Neural cell (in vitro differentiated cells): ENCODE data around the gene WDR1. TPM values are rescaled to one million over a fixed set of nuclear protein-coding genes. Genes with fewer than 3 reads are reported as not detected.

Source experiments
- H2AFZ ChIP-seq: fragments of 200-600, 300-800 bp; sonication (generic), shearing (Covaris generic); 2 replicates; pipeline ENCODE4 v1.6.0; 2014; ENCODE audit warnings: low read depth, mild to moderate bottlenecking, antibody characterized with exemption, low read length, moderate library complexity
- H3F3A ChIP-seq: fragments of 200-600 bp; shearing (Covaris generic); 2 replicates; pipeline ENCODE4 v1.6.1; 2016; ENCODE audit warnings: mild to moderate bottlenecking, moderate library complexity, mixed read lengths, antibody characterized with exemption, low read length; ENCODE audit not compliant: insufficient read depth, poor library complexity, severe bottlenecking
- H3K27ac ChIP-seq: fragments of 200-600, 300-800 bp; sonication (generic), shearing (Covaris generic); 2 replicates; pipeline ENCODE4 v1.5.1; 2014; ENCODE audit warnings: mild to moderate bottlenecking, low read length, moderate library complexity
- H3K27me3 ChIP-seq: fragments of 300-800, 200-600 bp; sonication (generic), shearing (Covaris generic); 2 replicates; pipeline ENCODE4 v1.6.0; 2014; ENCODE audit warnings: mild to moderate bottlenecking, low read depth, low read length, moderate library complexity; ENCODE audit not compliant: insufficient read depth
- H3K36me3 ChIP-seq: fragments of 300-800, 200-600 bp; sonication (generic), shearing (Covaris generic); 2 replicates; pipeline ENCODE4 v1.5.1; 2014; ENCODE audit warnings: mild to moderate bottlenecking, antibody characterized with exemption, low read length, moderate library complexity; ENCODE audit not compliant: insufficient read depth
- H3K4me2 ChIP-seq: fragments of 300-800, 200-600 bp; sonication (generic), shearing (Covaris generic); 2 replicates; pipeline ENCODE4 v1.6.0; 2014; ENCODE audit warnings: mild to moderate bottlenecking, low read length
- H3K4me3 ChIP-seq: fragments of 300-800, 200-600 bp; sonication (generic), shearing (Covaris generic); 2 replicates; pipeline ENCODE4 v1.5.1; 2014; ENCODE audit warnings: mild to moderate bottlenecking, low read length, moderate library complexity
- H3K79me2 ChIP-seq: fragments of 200-600 bp; shearing (Covaris generic); replicated peaks from 2 replicates; pipeline ENCODE4 v1.6.0; 2014; ENCODE audit warnings: mild to moderate bottlenecking, low read length, moderate library complexity; ENCODE audit not compliant: insufficient read depth
- H3K9ac ChIP-seq: fragments of 300-800, 200-600 bp; sonication (generic), shearing (Covaris generic); 2 replicates; pipeline ENCODE4 v1.6.1; 2016; ENCODE audit warnings: mild to moderate bottlenecking, low read length, mixed read lengths
- H3K9me2 ChIP-seq: fragments of 200-600 bp; shearing (Covaris generic); 2 replicates; pipeline ENCODE4 v1.6.1; 2016; ENCODE audit warnings: mild to moderate bottlenecking, low read length, mixed read lengths; ENCODE audit not compliant: insufficient read depth
- H3K9me3 ChIP-seq: fragments of 200-600, 300-800 bp; sonication (generic), shearing (Covaris generic); 2 replicates; pipeline ENCODE4 v1.6.1; 2016; ENCODE audit warnings: mild to moderate bottlenecking, mixed run types, low read length, moderate library complexity, mixed read lengths
- H4K20me1 ChIP-seq: fragments of 200-600 bp; shearing (Covaris generic); 2 replicates; pipeline ENCODE4 v1.6.1; 2016; ENCODE audit warnings: mild to moderate bottlenecking, mixed run types; ENCODE audit not compliant: insufficient read depth
- EP300 ChIP-seq: fragments of 450-650 bp; conservative IDR thresholded peaks from 2 replicates; pipeline ENCODE4 v1.6.1; 2014; ENCODE audit warnings: antibody characterized with exemption, mild to moderate bottlenecking, moderate library complexity; ENCODE audit not compliant: poor library complexity, severe bottlenecking
- EZH2 ChIP-seq: fragments of 200-600, 300-800 bp; shearing (Covaris generic), sonication (generic); IDR thresholded peaks from 2 replicates; pipeline ENCODE4 v1.6.1; 2014; ENCODE audit warnings: antibody characterized with exemption, low read length, borderline replicate concordance, mild to moderate bottlenecking; ENCODE audit not compliant: insufficient read depth, poor library complexity, severe bottlenecking
- MXI1 ChIP-seq: fragments of 450-650 bp; conservative IDR thresholded peaks from 2 replicates; pipeline ENCODE4 v1.6.1; 2014; ENCODE audit warnings: antibody characterized with exemption, mild to moderate bottlenecking; ENCODE audit not compliant: poor library complexity, severe bottlenecking
- POLR2AphosphoS5 ChIP-seq: IDR thresholded peaks from 2 replicates; pipeline ENCODE4 v1.6.1; 2012
- RAD21 ChIP-seq: fragments of 450-650 bp; conservative IDR thresholded peaks from 2 replicates; pipeline ENCODE4 v1.6.1; 2014; ENCODE audit warnings: antibody characterized with exemption, mild to moderate bottlenecking, moderate library complexity
- REST ChIP-seq: IDR thresholded peaks from 2 replicates; pipeline ENCODE4 v1.6.1; 2012; ENCODE audit warnings: borderline replicate concordance
- SMC3 ChIP-seq: fragments of 450-650 bp; conservative IDR thresholded peaks from 2 replicates; pipeline ENCODE4 v1.6.1; 2014; ENCODE audit warnings: antibody characterized with exemption, mild to moderate bottlenecking, moderate library complexity; ENCODE audit not compliant: poor library complexity
- TAF1 ChIP-seq: IDR thresholded peaks from 2 replicates; pipeline ENCODE4 v1.6.1; 2012; ENCODE audit warnings: low read depth
- polyA plus RNA-seq: library from polyadenylated mRNA; depleted of rRNA; stranded (reverse); fragments of >200 nt; gene quantifications from 2 replicates; pipeline ENCODE4 v1.2.3, GENCODE V29; 2014
- TF ChIP-seq, protein P1 (sequence below): fragments of 450-650 bp; IDR thresholded peaks from 2 replicates; pipeline ENCODE4 v1.5.1; 2014; ENCODE audit warnings: antibody characterized with exemption, mild to moderate bottlenecking, moderate library complexity; ENCODE audit not compliant: poor library complexity, severe bottlenecking

The WDR1 gene
- polyA plus RNA-seq, 1 donor from 2014 or later: 106 TPM

DNA sequence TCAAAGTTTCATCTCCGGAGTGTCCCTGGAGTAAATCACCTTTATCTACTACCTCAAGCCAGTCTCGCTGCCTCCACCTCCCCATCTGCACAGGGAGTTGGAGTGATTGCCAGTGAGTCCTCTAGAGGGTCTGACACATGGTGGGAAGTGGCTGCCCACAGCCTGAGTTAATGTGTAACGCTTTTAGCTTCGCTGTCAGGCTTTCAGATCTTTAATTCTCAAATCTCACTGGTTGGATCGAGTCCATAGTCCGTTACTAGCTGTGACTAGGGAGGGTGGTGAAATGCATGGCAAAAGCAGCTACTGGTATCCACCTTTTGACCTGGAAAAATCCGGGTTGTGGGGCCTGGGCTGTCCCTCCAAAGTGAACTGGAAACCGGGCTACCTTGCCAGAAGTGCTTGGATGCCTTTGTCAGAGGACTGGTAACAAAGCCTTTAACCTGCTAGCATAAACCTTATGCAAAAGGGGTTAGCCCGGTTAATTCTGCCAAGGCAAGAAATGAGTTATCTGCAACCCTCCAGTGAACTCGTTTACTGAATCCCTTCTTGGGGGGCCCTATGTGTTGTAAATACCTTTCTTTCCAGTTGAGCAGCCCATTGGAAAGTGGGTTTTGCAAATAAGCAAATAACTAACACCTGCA is 5.1 kb upstream of the WDR1 start:
- H3K36me3 ChIP-seq: no peaks in the 10 kb centered on the region
- no peak for TF ChIP-seq EP300
- no peak for TF ChIP-seq RAD21
- TF ChIP-seq TAF1: no peak
- TF ChIP-seq, protein P1, sequence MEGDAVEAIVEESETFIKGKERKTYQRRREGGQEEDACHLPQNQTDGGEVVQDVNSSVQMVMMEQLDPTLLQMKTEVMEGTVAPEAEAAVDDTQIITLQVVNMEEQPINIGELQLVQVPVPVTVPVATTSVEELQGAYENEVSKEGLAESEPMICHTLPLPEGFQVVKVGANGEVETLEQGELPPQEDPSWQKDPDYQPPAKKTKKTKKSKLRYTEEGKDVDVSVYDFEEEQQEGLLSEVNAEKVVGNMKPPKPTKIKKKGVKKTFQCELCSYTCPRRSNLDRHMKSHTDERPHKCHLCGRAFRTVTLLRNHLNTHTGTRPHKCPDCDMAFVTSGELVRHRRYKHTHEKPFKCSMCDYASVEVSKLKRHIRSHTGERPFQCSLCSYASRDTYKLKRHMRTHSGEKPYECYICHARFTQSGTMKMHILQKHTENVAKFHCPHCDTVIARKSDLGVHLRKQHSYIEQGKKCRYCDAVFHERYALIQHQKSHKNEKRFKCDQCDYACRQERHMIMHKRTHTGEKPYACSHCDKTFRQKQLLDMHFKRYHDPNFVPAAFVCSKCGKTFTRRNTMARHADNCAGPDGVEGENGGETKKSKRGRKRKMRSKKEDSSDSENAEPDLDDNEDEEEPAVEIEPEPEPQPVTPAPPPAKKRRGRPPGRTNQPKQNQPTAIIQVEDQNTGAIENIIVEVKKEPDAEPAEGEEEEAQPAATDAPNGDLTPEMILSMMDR: no peak
- no peak for TF ChIP-seq EZH2
- no peak for TF ChIP-seq SMC3
- TF ChIP-seq REST: no peak
- TF ChIP-seq POLR2AphosphoS5: no peak
- TF ChIP-seq MXI1: no peak
- H3K27ac ChIP-seq: no peak overlapping the region
- H3K4me3 ChIP-seq: no peak overlapping the region
- no peaks in the 10 kb centered on the region for H3K9me2 ChIP-seq
- H3K79me2 ChIP-seq: no peaks in the 10 kb centered on the region
- no peak overlapping the region for H2AFZ ChIP-seq
- no peaks in the 10 kb centered on the region for H3K27me3 ChIP-seq
- no peak overlapping the region for H3K9ac ChIP-seq
- no peaks in the 10 kb centered on the region for H3K9me3 ChIP-seq
- H3F3A ChIP-seq: no peaks in the 10 kb centered on the region
- no peaks in the 10 kb centered on the region for H4K20me1 ChIP-seq
- H3K4me2 ChIP-seq: no peak overlapping the region

GRCh38 chr4:10120943-10121567 is 4.5 kb upstream of the WDR1 start:
- Histone ChIP-seq H2AFZ (no peak overlapping the region), H3K9me2 (no peaks in the 10 kb centered on the region), H4K20me1 (no peaks in the 10 kb centered on the region), H3F3A (no peaks in the 10 kb centered on the region), H3K27me3 (no peaks in the 10 kb centered on the region), H3K4me3 (no peak overlapping the region), H3K9ac (no peak overlapping the region), H3K9me3 (no peaks in the 10 kb centered on the region), H3K79me2 (no peaks in the 10 kb centered on the region), H3K4me2 (no peak overlapping the region), H3K27ac (no peak overlapping the region), H3K36me3 (no peaks in the 10 kb centered on the region)
- TF ChIP-seq SMC3 (no peak), RAD21 (no peak), POLR2AphosphoS5 (no peak), EP300 (no peak), EZH2 (no peak), MXI1 (no peak), TAF1 (no peak), REST (no peak)
- TF ChIP-seq, protein P1: no peak
